Neural progenitor cell (in vitro differentiated cells): ENCODE measurements around the gene CERS1.

Experiments
- CTCF ChIP-seq: fragments of 200-600 bp; sonication (generic); IDR thresholded peaks from 2 replicates; pipeline ENCODE4 v1.5.1; 2017; ENCODE audit warnings: antibody characterized with exemption, mild to moderate bottlenecking
- EZH2 ChIP-seq: fragments of 200-600 bp; sonication (generic); IDR thresholded peaks from 2 replicates; pipeline ENCODE4 v1.6.1; 2017; ENCODE audit warnings: antibody characterized with exemption, mild to moderate bottlenecking, moderate library complexity
- EZH2phosphoT487 ChIP-seq: fragments of 200-600 bp; sonication (generic); IDR thresholded peaks from 2 replicates; pipeline ENCODE4 v1.6.1; 2017; ENCODE audit warnings: antibody characterized with exemption

GRCh38 chr19:18941628-18942354 lies 45.8 kb upstream of the CERS1 start:
- TF ChIP-seq CTCF (no peak), EZH2 (no peak), EZH2phosphoT487 (no peak)
